GM12875 (cell line): ENCODE measurements around the gene MRGPRE.

Source experiments
- H3K4me3 ChIP-seq: one replicate; pipeline ENCODE4 v1.5.1; 2011; ENCODE audit warnings: low read depth, low read length, control low read depth
- CTCF ChIP-seq: IDR thresholded peaks from 2 replicates; pipeline ENCODE4 v1.5.1; 2011; ENCODE audit warnings: low read depth, mild to moderate bottlenecking, control low read depth, inconsistent platforms, low read length, moderate library complexity, borderline replicate concordance; ENCODE audit not compliant: insufficient read depth

MRGPRE gene

DNA sequence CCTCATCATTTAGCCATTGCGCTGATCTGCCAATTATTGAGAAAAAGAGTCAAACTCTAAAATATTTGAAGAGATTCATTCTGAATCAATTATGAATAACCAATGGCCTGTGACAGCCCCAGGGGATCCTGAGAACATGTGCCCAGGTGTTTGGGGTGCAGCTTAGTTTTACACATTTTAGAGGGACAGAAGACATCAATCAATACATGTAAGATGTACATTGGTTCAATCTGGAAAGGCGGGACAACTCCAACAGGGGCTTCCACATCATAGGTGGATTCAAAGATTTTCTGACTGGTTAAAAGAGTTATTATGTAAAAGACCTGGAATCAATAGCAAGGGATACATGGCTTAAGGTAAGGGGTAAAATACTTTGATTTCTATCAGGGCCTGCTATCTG is 4.9 kb upstream of the MRGPRE start:
- TF ChIP-seq CTCF = no peak
- no peak overlapping the region for H3K4me3 ChIP-seq

GRCh38 chr11:3234846-3235245 is 2.6 kb upstream of the MRGPRE start:
- TF ChIP-seq CTCF = no peak
- H3K4me3 ChIP-seq = no peak overlapping the region

GRCh38 chr11:3232956-3233355 is 739 bp upstream of the MRGPRE start:
- no peak for TF ChIP-seq CTCF

DNA sequence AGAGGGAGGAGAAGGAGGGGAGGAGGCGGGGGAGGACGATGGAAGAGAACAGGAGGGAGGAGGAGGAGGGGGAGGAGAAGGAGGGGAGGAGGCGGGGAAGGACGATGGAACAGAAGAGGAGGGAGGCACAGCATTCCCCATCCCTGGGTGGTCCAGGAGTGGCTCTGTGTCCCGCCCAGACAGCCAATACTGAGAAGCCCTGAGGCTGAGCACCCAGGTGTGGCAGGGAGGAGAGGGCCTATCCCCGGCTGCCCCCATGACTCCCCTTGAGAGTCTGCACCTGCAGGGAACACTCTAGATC is 717 bp downstream of the MRGPRE start:
- TF ChIP-seq CTCF = no peak
- no peak overlapping the region for H3K4me3 ChIP-seq

More at GRCh38 chr11:3232956-3233355, 739 bp upstream of the MRGPRE start:
- H3K4me3 ChIP-seq = no peak overlapping the region

DNA sequence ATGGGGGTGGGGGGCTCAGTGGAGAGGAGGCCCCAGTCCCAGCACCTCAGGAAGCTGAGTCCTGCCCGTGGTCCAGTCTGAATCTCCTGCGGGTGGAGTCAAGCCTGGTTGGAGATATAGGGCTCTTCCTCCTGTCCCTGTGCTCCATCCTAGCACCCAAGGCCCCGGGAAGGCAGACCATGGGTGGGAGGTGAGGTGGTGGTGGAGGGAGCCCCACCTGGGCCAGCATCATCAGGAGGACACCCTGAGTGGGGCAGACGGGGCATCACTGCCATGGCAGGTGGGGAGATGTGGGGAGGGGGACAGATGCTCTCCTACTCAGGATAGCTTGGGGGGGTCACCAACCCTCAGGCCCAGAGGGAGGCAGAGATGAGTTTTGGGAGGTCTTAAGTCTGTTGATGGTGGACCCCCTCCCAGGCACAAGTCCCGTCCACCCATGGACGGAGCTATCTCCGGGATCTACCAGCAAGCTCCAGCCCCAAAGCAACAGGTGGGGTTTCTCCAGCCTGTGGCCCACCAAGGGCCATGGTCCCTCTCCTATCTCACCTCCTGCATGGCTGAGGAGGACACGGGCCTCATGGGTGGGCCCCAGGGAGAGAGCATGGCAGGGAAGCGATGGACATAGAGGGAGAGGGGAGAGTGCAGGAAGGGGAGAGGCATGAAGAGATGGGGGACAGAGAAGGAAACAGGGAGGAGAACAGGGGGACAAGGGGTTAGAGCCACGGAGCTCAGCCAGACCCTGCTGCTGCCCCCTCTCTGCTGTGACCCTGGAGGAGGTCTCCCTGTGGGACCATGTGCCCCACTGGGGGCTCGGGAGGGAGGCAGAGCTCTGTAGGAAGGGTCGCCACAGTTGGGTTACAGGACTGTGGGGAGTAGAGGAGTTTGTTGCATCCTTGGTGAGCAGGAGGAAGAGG is 1.3 kb downstream of the MRGPRE start:
- no peak overlapping the region for H3K4me3 ChIP-seq
- no peak for TF ChIP-seq CTCF

GRCh38 chr11:3229673-3230630 is 2.3 kb downstream of the MRGPRE start:
- no peak overlapping the region for H3K4me3 ChIP-seq
- no peak for TF ChIP-seq CTCF

DNA sequence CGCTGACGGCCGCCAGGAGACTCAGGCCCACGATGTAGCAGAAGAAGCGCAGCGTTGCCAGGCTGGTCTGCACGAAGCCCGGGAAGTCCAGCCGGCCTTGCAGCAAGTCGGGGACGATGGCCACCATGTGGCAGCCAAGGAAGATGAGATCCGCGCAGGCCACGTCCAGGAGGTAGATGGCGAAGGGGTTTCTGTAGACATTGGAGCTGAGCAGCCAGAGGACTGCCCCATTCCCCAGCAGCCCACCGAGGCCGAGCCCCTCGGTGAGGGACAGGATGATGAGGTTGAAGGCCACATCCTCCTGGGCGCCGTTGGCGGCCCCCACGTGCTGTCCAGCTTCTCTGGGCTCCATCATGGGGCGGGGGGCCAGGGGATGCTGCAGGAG is 3.8 kb downstream of the MRGPRE start:
- TF ChIP-seq CTCF = no peak
- no peak overlapping the region for H3K4me3 ChIP-seq
